NCI-H2107 treated with DMSO at 0.1 percent for 48 hours (cell line): ENCODE data around the gene CLDN9.

ENCODE experiments used
- DNase-seq: peaks from one replicate; lab custom pipeline; 2025; ENCODE audit not compliant: unreplicated experiment; lab: John Stamatoyannopoulos, UW

The CLDN9 gene

DNA sequence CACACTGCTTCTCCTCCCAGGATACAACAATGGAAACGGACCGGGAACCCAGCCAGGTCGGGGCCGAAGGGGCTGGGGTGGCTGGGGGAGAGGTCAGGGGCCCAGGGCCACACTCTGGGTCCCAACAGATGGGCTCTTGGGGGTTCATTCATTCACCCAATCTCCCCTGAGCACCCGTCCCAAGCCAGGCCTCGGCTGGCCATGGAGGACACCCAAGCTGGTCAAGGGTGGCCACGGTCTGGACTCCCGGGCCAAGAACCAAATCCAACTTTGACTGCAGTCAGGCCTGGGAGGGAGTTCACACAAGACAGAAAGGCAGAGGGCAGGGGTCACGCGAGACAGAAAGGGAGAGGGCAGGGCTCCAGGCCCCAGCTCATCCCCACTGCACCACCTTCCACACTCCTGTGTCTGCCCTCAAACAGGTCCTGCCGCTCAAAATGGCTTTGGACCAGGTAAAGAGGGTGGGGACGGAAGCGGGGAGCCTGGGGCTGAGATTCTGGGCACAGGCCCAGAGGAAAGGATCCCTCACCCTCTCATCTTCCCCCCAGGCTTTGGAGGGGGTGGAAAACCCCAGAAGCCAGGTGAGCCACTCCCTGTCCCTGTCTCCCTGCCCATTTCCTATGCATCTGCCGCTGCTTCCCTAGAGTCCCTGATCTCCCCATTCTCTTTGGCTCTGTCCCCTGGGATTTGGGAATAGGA, 20.2 kb upstream of the CLDN9 start:
- DNase-seq, result no peak

DNA sequence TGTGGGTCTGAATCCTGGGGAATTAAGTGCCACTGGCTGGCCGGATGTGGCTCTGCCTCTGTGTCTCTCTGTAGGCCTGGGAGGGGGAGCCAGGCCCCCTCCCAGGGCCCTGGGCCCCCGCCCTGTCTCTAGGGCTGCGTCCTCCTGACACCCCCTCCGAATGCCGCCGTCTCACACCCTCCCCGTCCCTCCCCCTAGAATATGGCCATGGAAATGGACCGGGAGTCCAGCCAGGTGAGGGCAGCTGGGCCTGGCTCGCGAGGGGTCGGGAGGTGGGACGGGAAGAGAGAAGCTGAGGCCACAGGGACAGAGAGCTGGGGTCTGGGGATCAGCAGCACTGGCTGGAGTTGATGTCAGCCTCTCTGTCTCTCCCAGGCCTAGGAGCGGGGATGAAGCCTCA, 16.4 kb upstream of the CLDN9 start:
- no peak for DNase-seq

DNA sequence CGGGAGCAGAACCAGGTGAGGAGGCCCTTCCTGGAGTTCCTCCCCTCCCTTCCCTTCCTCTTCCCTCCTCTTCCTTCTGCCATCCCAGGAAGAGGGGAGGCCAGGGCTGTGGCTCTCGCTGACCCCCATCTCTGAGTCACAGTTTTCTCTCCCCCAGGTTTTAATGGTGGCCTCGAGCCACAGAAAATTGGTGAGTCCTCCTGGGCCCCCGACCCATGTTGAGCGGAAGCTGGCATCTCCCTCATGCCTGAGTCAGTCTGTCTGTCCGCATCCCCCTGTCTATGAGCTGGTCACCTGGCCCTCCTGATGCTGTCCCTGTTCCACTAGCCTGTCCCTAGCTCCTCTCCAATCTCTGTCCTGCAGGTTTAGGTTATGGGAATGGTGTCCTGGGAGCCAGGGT, 12.8 kb upstream of the CLDN9 start:
- DNase-seq, result no peak

DNA sequence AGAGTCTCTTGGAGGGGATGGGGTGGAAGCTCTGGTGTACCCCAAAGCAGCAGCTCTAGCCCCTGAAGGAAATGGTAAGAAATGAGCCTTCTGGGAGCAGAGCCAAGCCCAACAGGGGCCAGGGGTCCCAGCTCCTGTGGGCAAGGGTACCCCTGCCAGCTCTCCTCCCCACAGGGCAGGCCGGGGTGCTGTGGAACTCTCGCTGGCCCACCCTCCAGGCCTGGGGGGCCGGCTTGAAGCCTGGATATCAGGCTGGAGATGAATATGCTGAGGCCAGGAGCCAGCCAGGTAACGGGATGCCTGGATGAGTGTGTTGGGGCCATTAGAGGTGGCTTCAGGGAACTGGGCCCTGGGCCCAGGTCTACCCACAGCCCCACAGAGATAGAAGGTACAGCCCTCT, 12.2 kb upstream of the CLDN9 start:
- no peak for DNase-seq

DNA sequence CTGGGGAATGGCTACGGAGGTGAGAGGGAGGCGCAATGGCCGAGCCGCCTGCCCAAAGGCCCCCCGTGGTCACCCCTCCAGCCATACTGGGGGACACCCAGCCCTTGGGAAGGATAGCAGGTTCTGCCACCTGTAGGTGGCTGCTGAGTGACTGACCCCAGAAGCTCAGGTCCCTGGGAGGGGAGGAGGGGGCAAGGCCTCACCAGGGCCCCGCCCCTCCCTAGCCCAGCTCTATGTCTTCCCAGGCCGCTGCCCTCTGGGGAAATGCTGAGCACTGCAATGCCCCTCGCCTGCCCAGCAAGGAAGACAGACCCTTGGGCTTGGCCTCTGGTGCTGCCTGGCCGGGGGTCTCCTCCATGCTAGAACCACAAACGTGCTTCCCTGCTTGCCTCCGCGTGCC, 11.4 kb upstream of the CLDN9 start:
- DNase-seq, result no peak

DNA sequence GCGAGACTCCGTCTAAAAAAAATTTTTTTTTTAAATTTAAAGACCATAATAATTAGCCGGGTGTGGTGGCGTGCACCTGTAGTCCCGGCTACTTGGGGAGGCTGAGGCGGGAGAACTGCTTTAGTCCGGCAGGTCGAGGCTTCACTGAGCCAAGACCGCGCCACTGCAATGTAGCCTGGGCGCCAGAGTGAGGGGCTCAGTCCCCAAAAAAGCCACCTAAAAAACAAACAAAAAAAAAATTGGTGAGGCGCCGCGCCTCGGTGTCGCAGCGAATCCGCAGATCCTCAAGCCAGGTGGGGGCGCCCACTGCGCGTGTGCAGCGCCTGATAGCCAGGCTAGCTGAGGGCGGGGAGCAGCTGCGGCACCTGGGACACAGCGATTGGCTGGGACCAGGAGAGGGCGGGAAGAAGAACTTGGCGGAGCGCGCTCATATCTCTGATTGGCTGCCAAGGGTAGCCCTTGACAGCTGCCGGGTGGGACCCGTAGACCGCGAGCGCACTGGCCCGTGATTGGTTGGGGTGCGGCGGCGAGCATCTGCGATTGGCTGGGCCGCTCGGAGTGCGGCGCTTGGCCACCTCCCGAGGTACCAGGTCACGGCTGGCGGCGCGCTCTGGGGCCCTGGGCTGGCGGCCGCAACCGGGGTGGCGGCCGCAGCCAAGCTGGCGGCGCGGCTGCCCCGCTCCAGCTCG, 9.0 kb upstream of the CLDN9 start:
- DNase-seq, result peak; percentile 97

DNA sequence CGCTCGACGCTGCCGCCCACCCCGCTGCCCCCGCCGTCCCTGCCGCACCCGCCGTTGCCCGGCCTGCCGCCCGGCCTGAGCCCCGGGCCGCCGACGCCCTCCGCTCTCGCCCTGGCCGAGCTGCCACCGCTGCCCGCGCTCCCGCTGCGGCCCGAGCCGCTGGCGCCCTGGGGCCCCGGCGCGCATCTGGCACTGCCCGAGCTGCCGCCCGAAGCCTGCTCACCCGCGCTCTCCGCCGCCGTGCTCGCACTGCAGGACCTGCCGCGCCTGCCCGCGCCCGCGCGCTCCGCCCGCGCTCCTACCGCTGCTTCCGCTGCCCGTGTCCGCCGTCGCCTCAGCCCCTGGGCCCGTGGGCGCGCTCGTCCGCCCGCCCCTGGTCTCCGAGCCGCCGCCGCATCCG, 8.4 kb upstream of the CLDN9 start:
- no peak for DNase-seq

DNA sequence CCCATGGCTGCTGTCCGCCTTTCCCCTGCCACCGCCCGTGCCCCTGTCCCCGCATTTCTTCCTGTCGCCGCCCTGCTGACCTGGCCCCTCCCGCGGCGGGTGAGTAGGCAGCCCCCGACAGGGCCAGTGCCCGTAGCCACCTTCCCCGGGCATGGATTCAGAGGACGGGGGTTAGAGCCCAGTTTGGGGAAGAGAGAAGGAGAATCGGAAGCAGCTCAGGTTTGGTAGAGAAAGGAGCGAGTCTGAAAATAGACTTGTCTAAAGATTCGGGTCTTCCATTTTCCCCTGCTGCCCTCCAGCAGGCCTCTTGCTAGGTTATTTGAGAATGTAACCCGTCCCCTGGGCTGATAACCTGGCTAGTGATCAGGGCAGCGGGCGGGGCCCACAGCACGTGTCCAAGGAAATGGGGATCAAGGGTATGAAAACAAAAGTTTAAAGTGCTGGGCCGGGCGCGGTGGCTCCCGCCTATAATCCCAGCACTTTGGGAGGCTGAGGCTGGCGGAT, 7.9 kb upstream of the CLDN9 start:
- DNase-seq, result no peak

DNA sequence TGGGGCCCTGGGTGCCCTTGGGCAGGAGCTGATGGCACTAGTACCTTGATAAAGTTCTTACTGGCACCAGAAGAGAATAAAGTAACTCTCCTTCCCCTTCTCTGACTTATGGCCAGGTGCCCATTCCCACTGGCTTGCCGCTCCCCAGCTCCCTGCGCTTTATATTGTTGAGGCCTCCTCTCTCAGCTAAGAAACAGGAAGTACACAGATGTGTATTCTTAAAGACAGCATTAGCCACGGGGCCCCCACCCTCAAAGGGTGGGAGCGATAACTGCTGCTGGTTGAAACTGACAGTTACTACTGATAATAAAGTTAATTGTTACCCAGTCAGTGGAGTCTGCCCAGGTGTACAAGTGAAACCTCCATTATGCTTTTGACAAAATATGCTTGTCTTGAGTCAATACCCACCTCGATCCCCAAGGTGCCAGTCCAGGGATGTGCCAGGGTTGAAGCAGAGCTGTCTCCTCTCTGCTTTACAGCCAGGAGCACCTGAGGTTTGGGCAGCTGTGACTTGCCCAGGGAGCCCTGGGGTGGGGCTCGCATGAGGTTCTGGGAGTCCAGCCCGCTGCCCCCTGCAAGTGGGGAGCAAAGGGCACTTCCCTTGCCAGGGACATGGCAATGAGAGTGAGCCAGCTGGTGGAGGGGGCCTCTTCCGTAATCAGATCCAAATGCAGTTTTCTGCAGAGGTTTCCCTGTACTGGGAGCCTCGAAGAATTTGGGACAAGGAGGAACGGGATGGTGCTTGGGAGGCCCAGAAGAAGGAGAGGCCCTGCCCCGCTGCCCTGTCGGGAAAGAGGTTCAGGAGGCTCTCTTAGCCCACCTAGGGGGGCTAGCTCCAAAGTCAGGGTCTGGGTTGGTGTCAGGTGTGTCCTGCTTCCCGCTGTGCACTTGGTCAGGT, 5.4 kb upstream of the CLDN9 start:
- DNase-seq, result no peak

DNA sequence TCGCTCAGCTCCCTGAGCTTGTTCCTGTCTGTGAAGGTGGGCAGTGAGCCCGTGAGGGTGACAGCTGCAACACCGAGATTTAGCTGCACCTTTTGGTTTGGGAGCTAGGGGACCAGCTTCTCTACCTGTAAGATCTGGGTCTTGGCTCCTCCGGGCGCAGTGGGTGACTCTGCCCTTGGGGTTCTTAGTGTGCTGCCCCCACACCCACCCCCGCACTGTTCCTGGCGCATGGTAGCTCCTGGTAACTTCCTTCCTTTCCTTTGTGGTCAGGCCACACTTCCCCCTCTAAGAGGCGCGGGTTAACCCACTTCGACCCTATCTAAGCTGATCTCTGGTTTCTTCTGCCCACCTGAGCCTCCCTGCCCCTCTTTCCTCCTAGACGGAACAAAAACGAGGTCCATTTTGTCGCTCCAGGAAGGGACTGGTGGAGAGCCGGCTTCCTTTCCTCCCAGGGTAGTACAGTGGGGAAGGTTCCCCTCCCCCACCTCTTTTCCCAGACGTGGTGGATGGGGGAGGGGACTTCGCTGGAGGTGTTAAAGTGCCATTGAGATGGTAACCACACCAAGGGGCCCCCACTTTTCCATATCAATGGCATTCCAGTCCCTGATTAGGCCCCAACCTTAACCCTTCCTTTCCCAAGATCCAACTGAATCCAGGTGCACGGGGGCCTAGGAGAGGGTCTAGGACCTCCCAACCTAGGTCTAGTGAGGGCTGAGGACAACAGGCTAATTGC, 4.6 kb upstream of the CLDN9 start:
- DNase-seq, result no peak

DNA sequence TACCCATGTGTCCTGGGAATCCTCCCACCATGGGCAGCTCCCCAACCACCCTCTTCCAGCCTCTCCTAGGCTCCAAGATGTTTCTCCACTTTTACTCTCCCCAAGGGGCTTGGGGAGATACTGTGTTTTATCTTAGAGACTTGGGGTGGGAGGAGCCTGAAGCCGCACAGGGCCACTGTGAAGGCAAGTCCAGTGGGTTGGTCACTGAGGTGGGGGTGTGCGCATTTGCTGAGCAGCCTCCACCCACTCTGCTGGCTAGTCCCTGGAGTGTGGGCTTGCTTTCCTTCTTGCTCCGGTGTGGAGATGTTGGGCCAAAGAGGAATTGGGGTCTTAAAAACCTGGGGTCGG, 4.1 kb upstream of the CLDN9 start:
- no peak for DNase-seq

DNA sequence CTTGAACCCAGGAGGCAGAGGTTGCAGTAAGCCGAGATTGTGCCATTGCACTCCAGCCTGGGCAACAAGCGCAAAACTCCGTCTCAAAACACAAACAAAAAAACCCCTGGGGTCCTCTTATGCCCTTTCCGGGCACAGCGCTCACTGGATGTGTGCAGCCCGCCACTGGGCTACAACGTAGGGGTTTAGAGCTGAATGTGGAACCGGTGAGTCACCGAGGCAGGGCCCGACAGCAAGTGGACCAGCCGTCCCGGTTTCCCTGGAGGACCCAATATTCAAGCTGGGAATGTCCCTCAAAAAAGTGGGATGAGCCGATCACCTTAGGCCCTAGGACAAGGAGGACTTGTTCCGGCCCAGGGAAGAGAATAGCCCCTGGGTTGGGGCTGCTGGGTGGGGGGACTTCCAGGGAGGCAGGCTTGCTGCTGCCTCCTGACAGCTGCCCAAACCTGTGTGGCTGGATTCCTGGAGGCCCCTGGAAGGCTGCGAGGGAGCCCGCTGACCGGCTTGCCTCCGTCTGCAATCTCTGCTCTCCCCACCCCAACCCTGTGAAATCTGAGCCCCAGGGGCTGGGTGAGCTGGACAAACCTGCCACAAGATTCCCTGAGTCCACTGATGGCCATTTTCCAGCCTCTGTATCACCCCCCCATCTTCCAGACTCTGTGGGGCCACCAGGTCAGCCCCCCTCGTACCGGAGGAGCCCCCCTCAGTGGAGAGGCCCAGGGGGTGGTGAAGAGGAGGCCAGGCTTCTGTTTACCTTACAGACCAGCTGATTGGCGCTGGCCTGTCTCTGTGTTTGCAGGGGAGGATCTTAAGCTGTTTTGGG, 2.9 kb upstream of the CLDN9 start:
- DNase-seq, result no peak

DNA sequence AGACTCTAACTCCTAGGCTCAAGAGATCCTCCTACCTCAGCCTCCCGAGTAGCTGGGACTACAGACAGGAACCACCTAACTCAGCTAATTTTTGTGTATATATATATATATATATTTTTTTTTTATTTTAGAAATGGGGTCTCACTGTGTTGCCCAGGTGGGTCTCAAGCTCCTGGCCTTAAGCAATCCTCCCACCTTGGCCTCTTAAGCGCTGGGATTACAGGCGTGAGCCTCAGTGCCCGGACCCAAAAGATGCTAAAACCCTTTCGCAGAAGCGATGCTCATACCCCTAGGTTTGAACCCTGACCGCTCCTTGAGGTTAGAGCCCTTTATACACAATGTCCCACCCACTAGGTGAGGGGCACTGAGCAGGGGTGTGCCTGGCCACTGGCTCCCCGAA, 2.2 kb upstream of the CLDN9 start:
- no peak for DNase-seq

DNA sequence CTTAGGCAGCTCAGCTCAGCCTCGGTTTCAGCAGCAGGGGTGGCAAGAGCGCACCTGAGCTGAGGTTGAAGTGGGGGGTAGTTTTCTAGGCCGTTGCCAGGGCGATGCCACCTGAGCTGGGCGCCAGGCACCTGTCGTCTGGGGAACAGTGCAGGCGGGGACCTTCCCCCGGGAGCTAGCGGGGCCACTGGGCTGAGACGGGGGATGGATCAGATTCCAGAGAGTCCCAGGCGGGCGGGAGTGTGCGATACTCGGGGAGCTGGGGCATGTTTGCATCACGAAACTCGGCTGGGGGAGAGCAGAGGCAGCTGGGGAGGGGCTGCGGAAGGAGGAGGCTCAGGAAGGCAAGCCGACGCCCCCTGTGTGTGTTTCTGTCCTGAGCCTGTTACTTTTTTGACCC, 477 bp upstream of the CLDN9 start:
- DNase-seq, result peak; percentile 95

DNA sequence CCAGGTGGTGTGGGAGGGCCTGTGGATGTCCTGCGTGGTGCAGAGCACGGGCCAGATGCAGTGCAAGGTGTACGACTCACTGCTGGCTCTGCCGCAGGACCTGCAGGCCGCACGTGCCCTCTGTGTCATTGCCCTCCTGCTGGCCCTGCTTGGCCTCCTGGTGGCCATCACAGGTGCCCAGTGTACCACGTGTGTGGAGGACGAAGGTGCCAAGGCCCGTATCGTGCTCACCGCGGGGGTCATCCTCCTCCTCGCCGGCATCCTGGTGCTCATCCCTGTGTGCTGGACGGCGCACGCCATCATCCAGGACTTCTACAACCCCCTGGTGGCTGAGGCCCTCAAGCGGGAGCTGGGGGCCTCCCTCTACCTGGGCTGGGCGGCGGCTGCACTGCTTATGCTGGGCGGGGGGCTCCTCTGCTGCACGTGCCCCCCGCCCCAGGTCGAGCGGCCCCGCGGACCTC, 798 bp downstream of the CLDN9 start:
- no peak for DNase-seq

DNA sequence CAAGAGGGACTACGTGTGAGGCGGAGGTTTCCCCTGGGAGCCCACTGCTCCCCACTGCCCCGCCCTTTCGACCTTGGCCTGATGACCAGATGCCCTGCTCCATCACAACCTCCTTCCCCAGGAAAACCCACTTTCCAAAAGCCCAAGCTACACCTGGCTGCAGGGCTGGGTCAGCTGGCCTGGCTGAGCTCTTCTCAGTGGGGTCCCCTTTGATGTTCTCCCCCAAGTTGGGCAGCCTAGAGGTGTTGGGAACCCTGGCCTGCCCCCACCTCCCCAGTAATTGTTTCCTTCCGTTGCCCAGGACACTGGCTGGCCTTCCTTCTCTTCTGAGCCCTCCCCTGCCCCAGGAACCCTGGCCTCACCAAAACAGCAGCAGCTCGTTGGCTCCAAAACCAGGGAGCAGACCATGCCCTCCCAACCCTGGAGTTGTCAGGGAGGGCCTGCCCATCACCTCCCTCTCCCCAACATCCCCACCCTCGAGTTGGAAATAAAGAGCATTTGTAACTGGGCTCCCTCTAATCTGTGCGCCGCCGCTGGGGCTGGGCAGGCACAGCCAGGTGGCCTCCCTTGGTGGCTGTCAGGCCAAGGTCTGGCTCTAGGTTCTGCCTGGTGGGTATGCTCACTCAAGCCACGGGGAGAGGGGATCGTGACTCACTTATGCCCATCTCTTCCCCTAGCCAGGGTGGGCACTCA, 1.4 kb downstream of the CLDN9 start:
- DNase-seq, result no peak

DNA sequence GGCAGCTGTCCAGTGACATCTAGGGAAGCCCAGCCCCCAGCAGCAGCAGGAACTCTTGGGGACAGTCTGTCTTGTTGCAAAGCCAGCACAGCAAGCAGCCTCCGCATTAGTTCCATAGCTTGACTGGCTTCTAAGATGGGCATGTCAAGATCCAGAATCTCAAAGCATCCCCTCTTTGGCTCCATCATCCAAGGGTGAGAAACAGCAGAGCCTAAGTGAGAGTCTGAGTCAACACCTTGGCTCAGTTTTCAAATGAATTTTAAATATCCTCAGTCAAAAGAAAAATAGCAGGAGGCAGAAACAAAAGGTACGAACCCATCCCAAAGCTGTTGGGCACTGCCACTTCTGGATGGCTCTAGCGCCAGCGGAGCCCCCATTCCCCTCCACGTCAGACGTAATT, 2.2 kb downstream of the CLDN9 start:
- DNase-seq, result no peak

DNA sequence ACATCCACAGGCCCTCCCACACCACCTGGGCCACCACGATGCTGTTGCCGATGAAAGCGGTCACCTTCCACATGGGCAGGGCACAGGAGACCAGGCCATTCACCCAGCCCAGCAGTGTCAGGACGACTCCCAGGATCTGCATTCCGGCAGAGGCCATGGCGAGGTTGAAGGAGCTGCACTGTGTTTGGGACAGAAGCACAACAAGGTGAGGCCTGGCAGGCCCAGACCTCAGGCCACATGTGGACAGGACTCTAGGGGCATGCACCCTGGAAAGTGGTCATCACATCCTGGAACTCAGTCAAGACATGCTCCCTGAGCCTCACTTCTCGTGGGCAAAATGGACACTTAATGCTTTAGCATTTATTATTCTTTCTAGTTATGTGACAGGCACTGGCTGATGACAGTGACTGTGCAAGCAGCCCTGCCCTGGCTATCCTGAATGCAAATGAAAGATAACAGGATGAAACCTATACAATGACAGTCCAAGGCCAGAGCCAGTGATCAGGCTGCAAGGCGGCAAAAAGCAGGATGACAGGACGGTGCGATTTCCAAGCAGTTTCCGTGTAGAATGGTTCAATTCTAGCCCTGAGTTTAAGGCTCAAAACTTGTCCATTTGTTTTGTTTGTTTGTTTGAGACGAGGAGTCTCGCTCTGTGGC, 3.3 kb downstream of the CLDN9 start:
- no peak for DNase-seq

DNA sequence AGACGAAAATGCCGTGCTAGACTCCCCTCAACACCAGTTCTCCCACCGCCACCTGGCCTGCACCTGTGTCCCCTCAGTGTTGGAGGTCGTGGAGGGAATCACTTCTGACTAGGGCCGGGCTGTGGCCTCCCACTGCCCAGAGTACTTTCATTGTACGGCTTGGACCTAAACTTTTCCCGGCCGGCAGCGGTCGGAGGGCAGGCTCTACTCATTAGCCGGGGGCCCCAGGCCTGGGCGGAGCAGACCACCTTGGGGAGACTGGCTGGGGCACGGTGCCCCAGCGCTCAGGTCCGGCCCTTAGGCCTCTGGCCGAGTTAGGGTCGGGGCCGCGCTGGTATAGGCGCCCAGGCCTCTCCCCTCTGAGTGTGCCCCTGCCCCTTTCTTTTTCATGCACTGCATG, 4.6 kb downstream of the CLDN9 start:
- DNase-seq, result no peak
